K562 (cell line): Measurements from ENCODE around the gene BACE2. TPM values are rescaled to one million over a fixed set of nuclear protein-coding genes. Genes with fewer than 3 reads are reported as not detected.

Experiments used
- ATAC-seq: fragments of 200-7000 bp; cut with Tn5 transposase; 3 replicates; pipeline ENCODE4 v1.9.1; 2020; ENCODE audit warnings: moderate library complexity
- BruUV-seq: library from RNA; stranded (reverse); fragments of 400-500 nt; replicated peaks from 2 replicates; lab custom pipeline; 2021; lab: Mats Ljungman, UMichigan
- CTCF ChIA-PET: fragments of 300-600 bp; formaldehyde crosslinking; extraction: SDS; loops from one replicate; lab custom pipeline; 2021; ENCODE audit warnings: low intra/inter-chr PET ratio; lab: Yijun Ruan, JAX
- POLR2A ChIA-PET: fragments of 300-600, 350-650 bp; sonication (Branson Sonifier 250); formaldehyde crosslinking; extraction: SDS; loops from one replicate; lab custom pipeline; 2021; ENCODE audit warnings: antibody characterized with exemption, inconsistent platforms; lab: Yijun Ruan, JAX
- DNase-seq, 4 experiments: peaks; one replicate each; pipeline versions ENCODE4 v3.0.0 to v3.0.0-alpha.2; 2011 to 2018; ENCODE audit warnings: low spot score in 3 of 4, mixed read lengths in 3 of 4; ENCODE audit errors: extremely low read depth in 1 of 4
- FAIRE-seq: peaks from 2 replicates; lab custom pipeline; 2011; peaks lifted over from hg19 to GRCh38; lab: Jason Lieb, UNC
- H2AFZ ChIP-seq: 2 replicates; pipeline ENCODE4 v1.6.0; 2011; ENCODE audit warnings: low read depth, low read length, control low read depth, inconsistent platforms
- H3K27ac ChIP-seq: fragments of 200-600 bp; 3 replicates; pipeline ENCODE4 v1.8.0; 2011; ENCODE audit warnings: low read depth, mild to moderate bottlenecking, control low read depth, inconsistent platforms, low read length, moderate library complexity, mixed read lengths; ENCODE audit errors: extremely low read depth
- H3K27me3 ChIP-seq, 2 experiments: fragments of 300-600 bp in 1 of 2; 2 replicates in 1 of 2; 3 replicates in 1 of 2; pipeline versions ENCODE4 v1.6.0 to v1.8.0; 2011; ENCODE audit warnings: inconsistent platforms in 2 of 2, low read length in 2 of 2, mild to moderate bottlenecking in 1 of 2, mixed read lengths in 1 of 2, moderate library complexity in 1 of 2; ENCODE audit not compliant: control insufficient read depth in 2 of 2, insufficient read depth in 2 of 2
- H3K36me3 ChIP-seq: fragments of 300-600 bp; 3 replicates; pipeline ENCODE4 v1.8.0; 2011; ENCODE audit warnings: mild to moderate bottlenecking, low read length, inconsistent platforms; ENCODE audit not compliant: control insufficient read depth, insufficient read depth
- H3K4me1 ChIP-seq, 2 experiments: fragments of 200-600 bp in 1 of 2; replicated peaks in 1 of 2; 2 replicates in 1 of 2; 3 replicates in 1 of 2; pipeline versions ENCODE4 v1.5.1 to v1.8.0; 2011; ENCODE audit warnings: inconsistent platforms in 2 of 2, low read length in 2 of 2, mild to moderate bottlenecking in 1 of 2, mixed read lengths in 1 of 2, moderate library complexity in 1 of 2; ENCODE audit not compliant: control insufficient read depth in 2 of 2, insufficient read depth in 2 of 2
- H3K4me2 ChIP-seq: 2 replicates; pipeline ENCODE4 v1.6.1; 2011; ENCODE audit warnings: low read length, control low read depth, inconsistent platforms, mixed read lengths; ENCODE audit not compliant: insufficient read depth
- H3K4me3 ChIP-seq: fragments of 200-600 bp; sonication (generic), shearing (Covaris generic); 2 replicates; pipeline ENCODE4 v1.5.1; 2016; ENCODE audit warnings: control low read depth, inconsistent platforms
- H3K79me2 ChIP-seq: fragments of 200-600 bp; 3 replicates; pipeline ENCODE4 v1.8.0; 2011; ENCODE audit warnings: low read length, inconsistent platforms; ENCODE audit not compliant: control insufficient read depth, insufficient read depth
- H3K9ac ChIP-seq, 2 experiments: 2 replicates each; pipeline versions ENCODE4 v1.6.0 to v1.6.1; 2011; ENCODE audit warnings: low read depth in 2 of 2, low read length in 2 of 2, control low read depth in 1 of 2, inconsistent platforms in 1 of 2, mild to moderate bottlenecking in 1 of 2, mixed read lengths in 1 of 2; ENCODE audit not compliant: insufficient read depth in 1 of 2
- H3K9me1 ChIP-seq: one replicate; pipeline ENCODE4 v1.6.0; 2011; ENCODE audit warnings: inconsistent platforms, mild to moderate bottlenecking, low read length, moderate library complexity; ENCODE audit not compliant: control insufficient read depth, insufficient read depth
- H3K9me3 ChIP-seq: replicated peaks from 2 replicates; pipeline ENCODE4 v1.5.1; 2011; ENCODE audit warnings: low read depth, low read length, inconsistent platforms; ENCODE audit not compliant: control insufficient read depth, insufficient read depth
- H4K20me1 ChIP-seq: replicated peaks from 2 replicates; pipeline ENCODE4 v1.6.1; 2011; ENCODE audit warnings: low read length, inconsistent platforms, mixed read lengths; ENCODE audit not compliant: control insufficient read depth, insufficient read depth
- ADNP ChIP-seq: fragments of 200-800 bp; sonication (Bioruptor generic); IDR thresholded peaks from 2 replicates; pipeline ENCODE4 v1.6.1; 2016; ENCODE audit warnings: missing genetic modification characterization, missing compliant biosample characterization
- BCL6 ChIP-seq: fragments of 250-450 bp; sonication (Bioruptor Pico); IDR thresholded peaks from 2 replicates; pipeline ENCODE4 v1.4.0; 2020
- MEIS2 ChIP-seq: fragments of 450-650 bp; IDR thresholded peaks from 2 replicates; pipeline ENCODE4 v1.6.1; 2014; ENCODE audit warnings: mild to moderate bottlenecking; ENCODE audit not compliant: partially characterized antibody
- NFATC3 ChIP-seq: fragments of 450-650 bp; IDR thresholded peaks from 2 replicates; pipeline ENCODE4 v1.6.1; 2017; ENCODE audit warnings: mild to moderate bottlenecking
- NUFIP1 ChIP-seq: fragments of 450-650 bp; IDR thresholded peaks from 2 replicates; pipeline ENCODE4 v1.6.1; 2018; ENCODE audit not compliant: partially characterized antibody
- PBX2 ChIP-seq, 2 experiments: IDR thresholded peaks in 1 of 2; conservative IDR thresholded peaks in 1 of 2; 2 replicates each; pipeline ENCODE4 v1.6.1; 2016; ENCODE audit warnings: low read depth in 2 of 2, mild to moderate bottlenecking in 1 of 2, missing compliant biosample characterization in 1 of 2, missing genetic modification characterization in 1 of 2, moderate library complexity in 1 of 2
- POLR3G ChIP-seq: IDR thresholded peaks from 2 replicates; pipeline ENCODE4 v1.6.1; 2011; ENCODE audit not compliant: insufficient read length, insufficient replicate concordance; ENCODE audit errors: extremely low read depth
- RBM14 ChIP-seq: fragments of 200-400 bp; formaldehyde crosslinking; IDR thresholded peaks from 2 replicates; pipeline ENCODE4 v1.6.1; 2018; ENCODE audit warnings: low read depth, mild to moderate bottlenecking, low read length, moderate library complexity, borderline replicate concordance; ENCODE audit not compliant: insufficient read depth
- SMC3 ChIP-seq: conservative IDR thresholded peaks from 2 replicates; pipeline ENCODE4 v1.6.1; 2011; ENCODE audit warnings: low read depth, low read length, improper control_type of control experiment; ENCODE audit not compliant: insufficient read depth
- TEAD2 ChIP-seq: fragments of 450-650 bp; IDR thresholded peaks from 2 replicates; pipeline ENCODE4 v1.6.1; 2016; ENCODE audit warnings: missing genetic modification characterization, control low read depth, missing compliant biosample characterization
- ZFX ChIP-seq: sonication (generic); formaldehyde crosslinking; IDR thresholded peaks from 2 replicates; pipeline ENCODE4 v1.8.0; 2022; ENCODE audit warnings: mild to moderate bottlenecking, missing genetic modification reagents, moderate library complexity
- ZNF589 ChIP-seq: fragments of 200-800 bp; sonication (Bioruptor generic); IDR thresholded peaks from 2 replicates; pipeline ENCODE4 v1.6.1; 2016; ENCODE audit warnings: low read depth, missing genetic modification characterization, missing compliant biosample characterization
- ZNF785 ChIP-seq: fragments of 250-450 bp; sonication (Bioruptor Pico); IDR thresholded peaks from 2 replicates; pipeline ENCODE4 v1.4.0; 2020; ENCODE audit warnings: mild to moderate bottlenecking
- WGBS: fragments of 100-300 bp; shearing (Covaris generic); methylation state at CpG from one replicate; pipeline ENCODE4 v1.1.6; 2016; ENCODE audit warnings: low coverage, mixed read lengths; ENCODE audit not compliant: insufficient coverage; ENCODE audit errors: missing lambda C conversion rate; 5-methylcytosine and 5-hydroxymethylcytosine counted together
- in situ Hi-C: fragments of 300-500 bp; cut with MboI; formaldehyde crosslinking; loops from 4 replicates; pipeline ENCODE4 v1.15.0; 2018; ENCODE audit warnings: inconsistent platforms, mixed read lengths
- intact Hi-C: fragments of 100-400 bp; cut with micrococcal nuclease; formaldehyde crosslinking; loops from 2 replicates; pipeline ENCODE4 v1.14.2; 2022
- polyA plus RNA-seq, 8 experiments: library from polyadenylated mRNA; depleted of rRNA in 4 of 8; stranded (reverse) in 5 of 8; unstranded in 3 of 8; fragments of >200 nt; fragmentation: Nextera tagmentation in 2 of 8; fragmentation: Illumina TruSeq in 1 of 8; extraction: Ambion mirVana in 2 of 8; extraction: Trizol in 1 of 8; gene quantifications; 2 replicates each; pipeline versions ENCODE4 v1.2.1 to v1.2.3, GENCODE V29; 2011 to 2014; ENCODE audit warnings: inconsistent platforms in 1 of 8, missing spikeins in 1 of 8
- total RNA-seq, 7 experiments: library from RNA; depleted of rRNA in 6 of 7; stranded (reverse); fragments of >200 nt in 6 of 7; fragmentation: Illumina TruSeq in 2 of 7; extraction: Trizol in 2 of 7; gene quantifications; 2 replicates each; pipeline versions ENCODE4 v1.2.1 to v1.2.3, GENCODE V29; 2011 to 2021; ENCODE audit warnings: low replicate concordance in 1 of 7
- TF ChIP-seq, protein P1 (sequence below): fragments of 450-650 bp; IDR thresholded peaks from 2 replicates; pipeline ENCODE4 v1.6.1; 2016; ENCODE audit warnings: missing biosample characterization, missing genetic modification characterization

BACE2 gene
- total and polyA plus RNA-seq, 9 of the 15 experiments (the other 6 are each of a cell fraction or from before 2014, with no cell fraction given): 0.05 to 0.24 (median 0.15) TPM; not detected in 2

GRCh38 chr21:41229509-41230248 is 61.7 kb downstream of the BACE2 start (continued):
- TF ChIP-seq SMC3: no peak
- no peak for TF ChIP-seq ZNF785 (CRISPR knock-in tag)
- TF ChIP-seq ADNP (tag): no peak
- no peak for TF ChIP-seq NUFIP1
- no peak for TF ChIP-seq RBM14
- TF ChIP-seq, protein P1, sequence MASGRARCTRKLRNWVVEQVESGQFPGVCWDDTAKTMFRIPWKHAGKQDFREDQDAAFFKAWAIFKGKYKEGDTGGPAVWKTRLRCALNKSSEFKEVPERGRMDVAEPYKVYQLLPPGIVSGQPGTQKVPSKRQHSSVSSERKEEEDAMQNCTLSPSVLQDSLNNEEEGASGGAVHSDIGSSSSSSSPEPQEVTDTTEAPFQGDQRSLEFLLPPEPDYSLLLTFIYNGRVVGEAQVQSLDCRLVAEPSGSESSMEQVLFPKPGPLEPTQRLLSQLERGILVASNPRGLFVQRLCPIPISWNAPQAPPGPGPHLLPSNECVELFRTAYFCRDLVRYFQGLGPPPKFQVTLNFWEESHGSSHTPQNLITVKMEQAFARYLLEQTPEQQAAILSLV (tag): no peak
- TF ChIP-seq NFATC3: no peak
- TF ChIP-seq, all 486 proteins: peak for 0

GRCh38 chr21:41230497-41230896 is 62.5 kb downstream of the BACE2 start:
- no peak for ATAC-seq
- CTCF ChIA-PET: no interaction called here

More at GRCh38 chr21:41230497-41230896, 62.5 kb downstream of the BACE2 start:
- TF ChIP-seq ZFX (no peak), PBX2 (CRISPR knock-in tag; IDR thresholded peaks at IDR 0.05; ENCODE audit: low read depth) (no peak), PBX2 (tag; conservative IDR thresholded peaks at IDR 0.05; ENCODE audit: low read depth) (peak; percentile 70), TEAD2 (tag) (no peak), BCL6 (CRISPR knock-in tag) (no peak), MEIS2 (peak; percentile 76), POLR3G (no peak), ZNF589 (CRISPR knock-in tag) (no peak)
- BruUV-seq: no TSS peak
- WGBS: 0% methylated on average over 4 of the region's 4 CpGs
- Histone ChIP-seq H3K27ac (no peak overlapping the region), H4K20me1 (no peaks in the 10 kb centered on the region), H3K9ac (no peak overlapping the region), H3K4me3 (no peak overlapping the region), H3K4me1 (no peaks in the 10 kb centered on the region; a peak in 1 of 5 replicates), H3K36me3 (no peaks in the 10 kb centered on the region), H3K9me1 (no peaks in the 10 kb centered on the region), H3K9me3 (no peaks in the 10 kb centered on the region), H2AFZ (no peak overlapping the region), H3K27me3 (no peaks in the 10 kb centered on the region; a peak in 1 of 5 replicates), H3K79me2 (no peaks in the 10 kb centered on the region), H3K4me2 (no peak overlapping the region)
- FAIRE-seq (no peak), DNase-seq (no peak)
- POLR2A ChIA-PET: interaction anchor here (1.0 kb wide), 1 partner anchor 20 kb away, joined by 3 read pairs; no protein-coding TSS in a partner anchor
- intact Hi-C loops: no loop called here
- in situ Hi-C loops: no loop called here
